GM23338 (cell line): Measurements from ENCODE around the gene BCL11B. TPM values are rescaled to one million over a fixed set of nuclear protein-coding genes. Genes with fewer than 3 reads are reported as not detected.
A peak's percentile ranks its signal among the peaks of the same experiment; 100 is the strongest.

Experiments used
- ATAC-seq: fragments of 200-7000 bp; cut with Tn5 transposase; 3 replicates; pipeline ENCODE4 v1.9.1; 2020
- DNase-seq: peaks from one replicate; pipeline ENCODE4 v3.0.0-alpha.2; 2015; ENCODE audit warnings: low spot score
- H2AFZ ChIP-seq: fragments of 200-600 bp; sonication (generic); 2 replicates; pipeline ENCODE4 v1.8.0; 2016; ENCODE audit warnings: antibody characterized with exemption, mild to moderate bottlenecking, moderate library complexity
- H3F3A ChIP-seq: fragments of 200-600 bp; sonication (generic); replicated peaks from 2 replicates; pipeline ENCODE4 v1.8.0; 2017; ENCODE audit warnings: antibody characterized with exemption, mixed run types, low read depth
- H3K27ac ChIP-seq: fragments of 200-600 bp; sonication (generic); 2 replicates; pipeline ENCODE4 v1.6.1; 2016; ENCODE audit warnings: low read depth
- H3K27me3 ChIP-seq: fragments of 200-600 bp; sonication (generic); 2 replicates; pipeline ENCODE4 v1.8.0; 2016; ENCODE audit warnings: mild to moderate bottlenecking, mixed run types, moderate library complexity; ENCODE audit not compliant: insufficient read depth
- H3K36me3 ChIP-seq: fragments of 200-600 bp; sonication (generic); 2 replicates; pipeline ENCODE4 v1.8.0; 2016; ENCODE audit warnings: mild to moderate bottlenecking; ENCODE audit not compliant: insufficient read depth
- H3K4me1 ChIP-seq: fragments of 200-600 bp; sonication (generic); 2 replicates; pipeline ENCODE4 v1.8.0; 2016; ENCODE audit warnings: mild to moderate bottlenecking, moderate library complexity; ENCODE audit not compliant: insufficient read depth
- H3K4me2 ChIP-seq: fragments of 200-600 bp; sonication (generic); 2 replicates; pipeline ENCODE4 v1.7.1; 2017; ENCODE audit warnings: mixed run types
- H3K4me3 ChIP-seq: fragments of 200-600 bp; sonication (generic); 2 replicates; pipeline ENCODE4 v1.6.1; 2016; ENCODE audit warnings: mixed run types
- H3K79me2 ChIP-seq: fragments of 200-600 bp; sonication (generic); replicated peaks from 2 replicates; pipeline ENCODE4 v1.8.0; 2017; ENCODE audit warnings: mild to moderate bottlenecking; ENCODE audit not compliant: insufficient read depth
- H3K9me2 ChIP-seq: fragments of 200-600 bp; sonication (generic); 2 replicates; pipeline ENCODE4 v1.8.0; 2017; ENCODE audit not compliant: insufficient read depth
- H4K20me1 ChIP-seq: fragments of 200-600 bp; sonication (generic); replicated peaks from 2 replicates; pipeline ENCODE4 v1.8.0; 2017; ENCODE audit warnings: mild to moderate bottlenecking; ENCODE audit not compliant: insufficient read depth
- H3K27ac Mint-ChIP-seq: 2 replicates; pipeline ENCODE4 v1.8.0; 2020; ENCODE audit warnings: inconsistent platforms, mild to moderate bottlenecking, moderate library complexity, mixed read lengths
- H3K27me3 Mint-ChIP-seq: 3 replicates; pipeline ENCODE4 v1.8.0; 2022; ENCODE audit warnings: low read depth, mild to moderate bottlenecking, moderate library complexity, mixed read lengths, inconsistent platforms; ENCODE audit not compliant: insufficient read depth, poor library complexity
- H3K36me3 Mint-ChIP-seq: 3 replicates; pipeline ENCODE4 v1.8.0; 2021; ENCODE audit warnings: low read depth, mild to moderate bottlenecking, inconsistent platforms, moderate library complexity, mixed read lengths
- H3K4me1 Mint-ChIP-seq: 3 replicates; pipeline ENCODE4 v1.8.0; 2020; ENCODE audit warnings: mild to moderate bottlenecking, inconsistent platforms, mixed read lengths
- H3K4me3 Mint-ChIP-seq: 3 replicates; pipeline ENCODE4 v1.8.0; 2021; ENCODE audit warnings: moderate library complexity, mild to moderate bottlenecking, inconsistent platforms, mixed read lengths
- H3K9me3 Mint-ChIP-seq: 3 replicates; pipeline ENCODE4 v1.8.0; 2020; ENCODE audit warnings: moderate library complexity, mild to moderate bottlenecking, inconsistent platforms, mixed read lengths
- CREB1 ChIP-seq: fragments of 250-450 bp; sonication (Bioruptor Pico); IDR thresholded peaks from 2 replicates; pipeline ENCODE4 v1.5.0; 2020; ENCODE audit warnings: low read depth, mild to moderate bottlenecking, moderate library complexity
- CTCF ChIP-seq, 2 experiments: fragments of 200-600 bp in 1 of 2; sonication (generic) in 1 of 2; conservative IDR thresholded peaks; 2 replicates each; pipeline versions ENCODE4 v1.5.1 to v1.6.1; 2016 to 2017; ENCODE audit warnings: antibody characterized with exemption in 2 of 2, low read depth in 2 of 2, mild to moderate bottlenecking in 2 of 2, moderate library complexity in 1 of 2
- ETS1 ChIP-seq: IDR thresholded peaks from 2 replicates; pipeline ENCODE4 v1.6.1; 2016; ENCODE audit warnings: antibody characterized with exemption
- EZH2 ChIP-seq: fragments of 200-600 bp; sonication (generic); IDR thresholded peaks from one replicate; pipeline ENCODE4 v1.8.0; 2017; ENCODE audit warnings: antibody characterized with exemption, mild to moderate bottlenecking, low read depth; ENCODE audit not compliant: unreplicated experiment
- EZH2phosphoT487 ChIP-seq: fragments of 200-600 bp; sonication (generic); IDR thresholded peaks from one replicate; pipeline ENCODE4 v1.8.1; 2018; ENCODE audit warnings: antibody characterized with exemption; ENCODE audit not compliant: unreplicated experiment
- JUNB ChIP-seq: IDR thresholded peaks from one replicate; pipeline ENCODE4 v1.6.1; 2016; ENCODE audit warnings: antibody characterized with exemption; ENCODE audit not compliant: unreplicated experiment
- NANOG ChIP-seq: IDR thresholded peaks from 2 replicates; pipeline ENCODE4 v1.6.1; 2016; ENCODE audit warnings: antibody characterized with exemption, borderline replicate concordance
- POLR2AphosphoS5 ChIP-seq: IDR thresholded peaks from 2 replicates; pipeline ENCODE4 v1.6.1; 2016; ENCODE audit warnings: antibody characterized with exemption, low read depth
- REST ChIP-seq: IDR thresholded peaks from one replicate; pipeline ENCODE4 v1.6.1; 2018; ENCODE audit warnings: antibody characterized with exemption; ENCODE audit not compliant: unreplicated experiment
- ZNF331 ChIP-seq: fragments of 250-450 bp; sonication (Bioruptor Pico); IDR thresholded peaks from 2 replicates; pipeline ENCODE4 v1.5.0; 2020; ENCODE audit warnings: low read depth, mild to moderate bottlenecking, moderate library complexity
- polyA plus RNA-seq: library from polyadenylated mRNA; unstranded; fragments of >200 nt; fragmentation: Nextera tagmentation; extraction: Ambion mirVana; gene quantifications from 2 replicates; pipeline ENCODE4 v1.2.1, GENCODE V29; 2016
- total RNA-seq: library from RNA; depleted of rRNA; stranded (reverse); fragments of >200 nt; shearing (Covaris generic); gene quantifications from 2 replicates; pipeline ENCODE4 v1.2.3, GENCODE V29; 2014

Gene BCL11B
- total and polyA plus RNA-seq, 2 experiments from 2014 or later, result 2.4 to 6.7 TPM

GRCh38 chr14:99257673-99258221 is 14.2 kb downstream of the BCL11B start:
- Histone ChIP-seq H3K9me2 (no peaks in the 10 kb centered on the region), H3K4me1 (peaks cover 72% of the 10 kb centered on the region), H3K79me2 (peaks cover 97% of the 10 kb centered on the region), H2AFZ (no peak overlapping the region), H3F3A (0 out of 2 replicates have a peak, but pooled peaks cover 4% of the 10 kb centered on the region), H3K27me3 (no peaks in the 10 kb centered on the region), H3K27ac (no peak overlapping the region; the same call in 1 of the 2 replicates), H3K36me3 (no peaks in the 10 kb centered on the region), H3K4me2 (peak overlapping the region; percentile 53; the same call in 1 of the 2 replicates), H3K4me3 (no peak overlapping the region), H4K20me1 (no peaks in the 10 kb centered on the region)
- H3K27me3 Mint-ChIP-seq, result no peaks in the 10 kb centered on the region
- TF ChIP-seq EZH2phosphoT487 (no peak), POLR2AphosphoS5 (no peak), CREB1 (CRISPR knock-in tag) (no peak), EZH2 (no peak), REST (no peak), JUNB (no peak)
- no peaks in the 10 kb centered on the region for H3K9me3 Mint-ChIP-seq
- H3K4me3 Mint-ChIP-seq, result peak overlapping the region; percentile 23
- DNase-seq (no peak), ATAC-seq (no peak)
- H3K4me1 Mint-ChIP-seq, result peaks cover 72% of the 10 kb centered on the region
- peak overlapping the region; percentile 47; the same call in 1 of the 2 replicates for H3K27ac Mint-ChIP-seq
- H3K36me3 Mint-ChIP-seq, result peaks cover 8% of the 10 kb centered on the region; the same call in 1 of the 3 replicates

- Histone ChIP-seq H2AFZ (no peak overlapping the region), H3K36me3 (no peaks in the 10 kb centered on the region), H3K4me2 (no peak overlapping the region), H3K27me3 (no peaks in the 10 kb centered on the region), H3K4me3 (no peak overlapping the region), H3F3A (0 out of 2 replicates have a peak, but pooled peaks cover 4% of the 10 kb centered on the region), H3K4me1 (peaks cover 72% of the 10 kb centered on the region), H3K27ac (no peak overlapping the region), H3K9me2 (no peaks in the 10 kb centered on the region), H3K79me2 (peaks cover 97% of the 10 kb centered on the region), H4K20me1 (0 out of 2 replicates have a peak, but pooled peaks cover 1% of the 10 kb centered on the region)
- DNase-seq, result no peak
- Mint-ChIP-seq H3K27me3 (no peaks in the 10 kb centered on the region), H3K27ac (no peak overlapping the region), H3K9me3 (no peaks in the 10 kb centered on the region), H3K36me3 (peaks cover 8% of the 10 kb centered on the region; the same call in 1 of the 3 replicates), H3K4me1 (peaks cover 71% of the 10 kb centered on the region), H3K4me3 (no peak overlapping the region)
- no peak for ATAC-seq
- TF ChIP-seq EZH2phosphoT487, result no peak
- TF ChIP-seq CTCF (conservative IDR thresholded peaks at IDR 0.05; ENCODE audit: low read depth in 2 of 2), result no peak
- TF ChIP-seq EZH2, result no peak
- no peak for TF ChIP-seq JUNB
- TF ChIP-seq ETS1, result no peak
- no peak for TF ChIP-seq ZNF331 (CRISPR knock-in tag)
- no peak for TF ChIP-seq NANOG
These were observed 14.8 kb downstream of the BCL11B start for GRCh38 chr14:99257122-99257672.
